GM21367 (cell line): ENCODE results near the gene TMEM89.

Experiments used
- ATAC-seq: cut with Tn5 transposase; IDR thresholded peaks from one replicate; pipeline ENCODE4 v1.9.1; 2021; ENCODE audit not compliant: unreplicated experiment

The TMEM89 gene

GRCh38 chr3:48591886-48592518 is 29.6 kb downstream of the TMEM89 start:
- ATAC-seq = no peak

DNA sequence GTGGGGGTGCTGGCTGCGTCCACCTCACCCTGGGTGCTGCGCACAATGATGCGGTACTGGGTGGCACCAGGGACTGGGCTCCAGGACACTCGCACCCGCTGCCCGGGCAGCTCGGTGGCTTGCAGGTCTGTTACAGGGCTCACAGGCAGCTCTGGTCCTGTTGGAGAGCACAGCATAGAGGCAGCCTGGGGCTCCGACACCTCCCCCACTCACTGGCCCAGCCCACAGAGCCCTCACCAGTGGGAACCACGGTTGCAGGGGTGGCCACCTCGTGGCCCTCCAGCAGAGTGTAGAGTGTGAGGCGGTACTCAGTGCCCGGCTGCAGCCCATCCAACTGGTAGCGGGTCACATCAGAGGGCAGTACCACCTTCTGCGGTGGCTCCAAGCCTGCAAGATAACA is 30.1 kb downstream of the TMEM89 start:
- no peak for ATAC-seq

- no peak for ATAC-seq
Measured at GRCh38 chr3:48588230-48588629, 33.3 kb downstream of the TMEM89 start.

DNA sequence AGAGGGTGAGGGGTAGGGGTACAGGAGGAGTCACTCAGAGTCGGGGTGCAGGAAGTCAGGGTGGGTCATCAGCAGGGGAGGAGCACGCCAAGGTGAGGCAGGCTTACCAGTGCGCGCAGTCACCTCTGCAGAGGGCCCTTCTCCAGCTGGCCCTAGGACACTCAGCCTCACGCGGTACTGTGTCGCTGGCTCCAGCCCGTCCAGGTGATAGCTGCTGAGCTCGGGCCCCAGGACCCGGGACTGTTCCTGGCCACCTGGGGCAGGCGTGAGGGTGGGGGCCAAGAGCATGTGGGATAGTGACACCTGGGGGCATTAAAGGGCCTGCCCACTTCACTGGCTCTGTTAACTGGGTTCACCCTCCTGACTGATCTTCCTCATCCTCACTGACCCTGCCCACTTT is 33.9 kb downstream of the TMEM89 start:
- no peak for ATAC-seq

DNA sequence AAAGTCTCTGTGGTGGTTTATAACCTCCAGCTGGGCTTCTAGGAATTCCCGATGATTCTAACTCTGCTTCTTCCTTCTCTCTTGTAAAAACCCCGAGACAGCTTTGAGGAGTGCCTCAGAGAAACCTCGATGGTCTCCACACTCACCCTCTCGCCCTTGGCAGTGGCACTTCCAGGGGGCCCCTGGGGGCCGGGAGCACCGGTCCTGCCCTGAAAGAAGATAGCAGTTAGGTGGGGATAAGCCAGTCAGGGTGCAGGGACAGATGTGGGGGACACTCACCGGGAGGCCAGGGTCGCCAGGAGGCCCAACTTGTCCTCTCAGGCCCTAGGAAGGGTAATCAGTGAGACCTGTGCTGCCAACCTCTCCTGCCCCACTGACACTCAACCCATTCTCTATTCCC is 36.2 kb downstream of the TMEM89 start:
- no peak for ATAC-seq

DNA sequence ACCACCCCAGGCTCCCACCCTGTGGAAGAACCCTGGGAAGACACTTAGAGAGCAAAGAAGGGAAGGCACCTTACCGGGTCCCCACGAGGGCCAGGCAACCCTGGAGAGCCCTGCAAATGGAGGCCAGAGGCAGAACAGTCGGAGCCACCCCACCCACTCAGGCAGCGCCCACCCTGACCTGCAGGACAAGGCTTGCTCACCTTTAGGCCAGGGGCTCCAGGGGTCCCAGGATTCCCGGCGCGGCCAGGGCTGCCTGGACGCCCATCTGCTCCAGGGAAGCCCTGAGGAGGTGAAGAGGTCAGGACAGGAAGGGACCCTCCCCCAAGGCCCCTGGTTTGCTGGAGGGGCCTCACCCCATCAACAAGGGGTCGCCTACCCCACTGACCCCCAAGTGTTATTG is 36.7 kb downstream of the TMEM89 start:
- no peak for ATAC-seq

DNA sequence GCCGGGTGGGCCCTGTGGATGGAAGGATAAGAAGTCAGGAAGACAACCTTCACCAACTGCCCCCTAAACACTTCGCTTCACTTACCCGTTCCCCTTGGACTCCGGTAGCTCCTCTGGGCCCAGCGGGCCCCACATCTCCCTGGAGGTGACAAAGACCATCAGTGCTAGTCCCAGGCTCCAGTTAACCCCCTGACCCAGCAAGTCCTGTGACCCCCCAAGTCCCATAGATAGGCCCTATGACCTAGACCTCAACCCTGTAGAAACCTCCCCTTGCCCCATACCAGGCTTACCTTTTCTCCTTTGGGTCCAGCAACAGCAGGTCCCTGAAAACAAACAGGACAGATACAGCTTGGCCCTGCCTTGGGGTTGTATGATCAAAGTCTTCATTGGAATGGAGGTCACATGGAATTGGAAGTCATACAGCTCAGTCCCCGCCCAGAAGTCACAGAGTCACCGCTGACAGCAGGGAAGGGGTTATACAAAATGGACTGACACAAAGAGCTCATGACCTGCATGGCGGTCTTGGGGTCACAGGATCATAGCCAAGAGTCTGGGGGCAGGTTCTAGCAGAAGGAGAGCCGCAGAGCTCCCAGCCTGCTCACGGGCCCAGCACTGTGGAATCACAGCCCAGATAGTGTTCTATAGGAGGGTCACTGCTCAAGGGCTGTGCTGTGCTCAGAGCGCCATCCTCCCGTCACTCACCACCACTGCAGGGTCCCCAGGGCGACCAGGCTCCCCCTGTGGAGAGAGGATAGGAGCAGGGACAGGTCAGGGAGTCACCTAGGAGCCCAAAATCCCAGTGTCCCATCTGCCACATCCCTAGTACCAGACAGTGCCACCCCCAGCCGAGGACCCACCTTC is 39.7 kb downstream of the TMEM89 start:
- ATAC-seq = no peak

DNA sequence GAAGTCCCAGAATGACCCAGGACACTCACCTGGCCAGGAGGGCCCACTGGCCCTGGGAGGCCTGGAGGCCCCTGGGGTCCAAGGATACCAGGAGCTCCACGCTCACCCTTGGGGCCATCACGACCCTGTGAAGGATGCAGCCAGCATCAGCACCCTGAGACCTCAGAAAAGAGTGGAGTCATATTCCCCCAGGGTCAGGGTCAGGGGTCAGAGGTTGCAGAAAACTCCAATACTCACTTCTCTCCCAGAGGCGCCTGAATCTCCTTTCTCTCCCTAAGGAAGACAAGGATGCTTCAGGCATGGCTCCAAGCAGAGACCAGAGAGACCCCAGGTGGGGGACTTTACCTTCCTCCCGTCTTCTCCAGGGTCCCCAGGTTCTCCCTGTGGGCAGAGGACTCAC is 44.9 kb downstream of the TMEM89 start:
- ATAC-seq = no peak

- ATAC-seq = no peak
Measured at GRCh38 chr3:48575366-48575765, 46.2 kb downstream of the TMEM89 start.

DNA sequence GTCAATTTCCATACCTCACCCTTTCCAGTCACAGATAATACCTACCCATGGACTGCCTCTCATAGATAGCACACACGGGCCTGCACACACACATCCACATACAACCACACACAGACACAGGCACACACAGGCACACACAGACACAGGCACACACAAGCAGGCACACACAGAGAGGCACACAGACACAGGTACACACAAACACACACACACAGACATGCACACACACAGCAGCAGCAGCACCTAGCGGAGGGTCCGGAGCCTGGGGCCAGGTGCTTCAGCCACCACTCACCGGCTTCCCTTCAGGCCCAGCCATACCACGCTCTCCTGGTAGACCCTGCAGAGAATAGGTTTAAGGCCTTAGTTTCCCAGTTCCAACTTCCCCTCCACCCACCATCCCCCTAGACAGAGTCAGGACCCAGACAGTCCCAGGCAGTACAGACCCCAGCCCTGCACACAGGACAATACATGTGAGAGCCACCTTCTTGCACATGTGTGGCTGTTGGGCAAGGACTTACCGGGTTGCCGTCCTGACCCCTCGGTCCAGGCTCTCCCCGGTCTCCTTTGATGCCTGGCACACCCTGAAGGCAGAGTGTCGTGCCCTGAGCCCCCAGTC is 47.5 kb downstream of the TMEM89 start:
- no peak for ATAC-seq

GRCh38 chr3:48572517-48572916 is 49.1 kb downstream of the TMEM89 start:
- no peak for ATAC-seq

- ATAC-seq = no peak
Measured at GRCh38 chr3:48571938-48572337, 49.6 kb downstream of the TMEM89 start.
